GM13977 (cell line): ENCODE data around the gene SYPL2.

ENCODE experiments used
- DNase-seq: peaks from one replicate; pipeline ENCODE4 v3.0.0; 2012; ENCODE audit warnings: low spot score
- in situ Hi-C: fragments of 300-500 bp; cut with MboI; formaldehyde crosslinking; loops from one replicate; pipeline ENCODE4 v1.12.0; 2022; ENCODE audit warnings: low sequenced_read_pairs, low pct_unique_long_range_greater_than_20kb, mixed read lengths, inconsistent platforms; ENCODE audit not compliant: unreplicated experiment
- TF ChIP-seq, protein P1 (sequence below): IDR thresholded peaks from 2 replicates; pipeline ENCODE4 v1.5.1; 2012; ENCODE audit warnings: mild to moderate bottlenecking, control low read depth; ENCODE audit not compliant: insufficient read depth; ENCODE audit errors: extremely low read depth, missing control alignments

The SYPL2 gene

DNA sequence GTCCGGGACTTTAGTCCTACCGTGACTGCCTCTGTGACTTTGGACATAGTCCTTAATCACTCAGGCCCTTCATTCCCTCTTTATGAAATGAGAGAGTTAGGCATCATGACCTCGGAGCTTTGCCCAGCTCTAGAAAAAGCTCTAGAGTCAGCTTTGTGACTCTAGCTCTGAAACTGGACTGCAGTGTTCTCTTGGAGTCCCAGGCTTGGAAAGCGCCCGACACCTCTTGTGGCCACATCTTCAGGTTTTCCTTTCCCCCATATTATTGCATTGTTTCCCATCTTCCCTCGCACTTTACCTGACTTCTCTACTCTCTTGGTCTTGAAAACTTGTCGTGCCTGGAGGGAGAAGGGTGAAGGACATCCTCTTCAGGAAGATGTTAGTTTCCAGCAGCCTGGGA, 55.7 kb downstream of the SYPL2 start:
- no peak for DNase-seq
- TF ChIP-seq, protein P1, sequence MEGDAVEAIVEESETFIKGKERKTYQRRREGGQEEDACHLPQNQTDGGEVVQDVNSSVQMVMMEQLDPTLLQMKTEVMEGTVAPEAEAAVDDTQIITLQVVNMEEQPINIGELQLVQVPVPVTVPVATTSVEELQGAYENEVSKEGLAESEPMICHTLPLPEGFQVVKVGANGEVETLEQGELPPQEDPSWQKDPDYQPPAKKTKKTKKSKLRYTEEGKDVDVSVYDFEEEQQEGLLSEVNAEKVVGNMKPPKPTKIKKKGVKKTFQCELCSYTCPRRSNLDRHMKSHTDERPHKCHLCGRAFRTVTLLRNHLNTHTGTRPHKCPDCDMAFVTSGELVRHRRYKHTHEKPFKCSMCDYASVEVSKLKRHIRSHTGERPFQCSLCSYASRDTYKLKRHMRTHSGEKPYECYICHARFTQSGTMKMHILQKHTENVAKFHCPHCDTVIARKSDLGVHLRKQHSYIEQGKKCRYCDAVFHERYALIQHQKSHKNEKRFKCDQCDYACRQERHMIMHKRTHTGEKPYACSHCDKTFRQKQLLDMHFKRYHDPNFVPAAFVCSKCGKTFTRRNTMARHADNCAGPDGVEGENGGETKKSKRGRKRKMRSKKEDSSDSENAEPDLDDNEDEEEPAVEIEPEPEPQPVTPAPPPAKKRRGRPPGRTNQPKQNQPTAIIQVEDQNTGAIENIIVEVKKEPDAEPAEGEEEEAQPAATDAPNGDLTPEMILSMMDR = no peak
- in situ Hi-C loops = no loop called here

DNA sequence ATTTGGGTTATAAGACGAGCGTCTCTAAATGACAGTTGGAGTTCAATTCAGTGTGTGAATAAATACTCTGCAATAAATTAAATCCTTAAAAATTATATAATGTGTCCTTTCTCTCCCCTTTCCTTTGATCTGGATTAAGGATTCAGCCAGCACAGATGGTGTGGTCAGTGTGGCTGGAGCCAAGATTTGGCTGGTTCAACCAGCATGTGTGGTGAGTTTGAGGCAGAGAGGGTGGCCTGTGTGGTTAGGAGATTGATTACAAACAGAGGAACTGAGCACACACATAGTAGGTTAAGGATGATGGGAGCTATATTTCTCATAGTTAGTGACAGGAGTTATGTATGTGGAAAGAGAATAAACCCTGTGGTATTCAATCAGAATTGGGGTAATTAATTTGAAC, 57.4 kb downstream of the SYPL2 start:
- no peak for DNase-seq
- TF ChIP-seq, protein P1 = no peak
- in situ Hi-C loops = no loop called here

DNA sequence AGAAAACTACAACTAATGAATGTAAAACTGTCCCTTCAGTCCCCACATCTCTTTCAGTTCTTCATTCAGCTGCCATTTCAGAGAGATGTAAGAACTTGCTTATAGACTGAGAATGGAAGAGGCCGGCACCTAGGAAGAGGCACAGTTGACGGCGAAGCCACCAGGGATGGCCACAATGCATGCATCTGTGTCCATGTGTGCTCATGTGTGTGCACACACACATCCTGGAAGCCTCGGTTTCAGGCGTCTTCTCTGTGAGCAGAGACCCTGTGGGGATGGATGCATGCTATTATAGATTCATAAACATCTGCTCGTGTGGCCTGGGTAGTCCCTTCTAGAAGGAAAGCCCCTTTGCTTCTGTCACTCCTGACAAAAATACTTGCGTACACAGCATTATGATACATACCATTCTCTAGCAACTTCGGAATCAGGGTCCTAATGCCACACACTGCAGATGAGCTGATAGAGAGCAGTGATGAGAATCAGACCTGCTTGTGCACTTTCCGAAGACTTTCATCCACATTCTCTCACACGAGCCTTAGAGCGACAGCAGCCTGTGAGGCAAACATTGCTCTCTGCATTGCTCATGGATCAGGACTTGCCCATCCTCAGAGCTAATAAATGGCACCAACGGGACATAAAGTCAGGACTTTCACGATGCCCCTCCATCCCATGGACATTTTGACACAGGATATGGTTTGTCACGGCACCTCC, 60.9 kb downstream of the SYPL2 start:
- in situ Hi-C loops = loop anchor here (25.0 kb wide), 1 partner anchor 460 kb away; the partner anchor contains the start of gene AHCYL1

DNA sequence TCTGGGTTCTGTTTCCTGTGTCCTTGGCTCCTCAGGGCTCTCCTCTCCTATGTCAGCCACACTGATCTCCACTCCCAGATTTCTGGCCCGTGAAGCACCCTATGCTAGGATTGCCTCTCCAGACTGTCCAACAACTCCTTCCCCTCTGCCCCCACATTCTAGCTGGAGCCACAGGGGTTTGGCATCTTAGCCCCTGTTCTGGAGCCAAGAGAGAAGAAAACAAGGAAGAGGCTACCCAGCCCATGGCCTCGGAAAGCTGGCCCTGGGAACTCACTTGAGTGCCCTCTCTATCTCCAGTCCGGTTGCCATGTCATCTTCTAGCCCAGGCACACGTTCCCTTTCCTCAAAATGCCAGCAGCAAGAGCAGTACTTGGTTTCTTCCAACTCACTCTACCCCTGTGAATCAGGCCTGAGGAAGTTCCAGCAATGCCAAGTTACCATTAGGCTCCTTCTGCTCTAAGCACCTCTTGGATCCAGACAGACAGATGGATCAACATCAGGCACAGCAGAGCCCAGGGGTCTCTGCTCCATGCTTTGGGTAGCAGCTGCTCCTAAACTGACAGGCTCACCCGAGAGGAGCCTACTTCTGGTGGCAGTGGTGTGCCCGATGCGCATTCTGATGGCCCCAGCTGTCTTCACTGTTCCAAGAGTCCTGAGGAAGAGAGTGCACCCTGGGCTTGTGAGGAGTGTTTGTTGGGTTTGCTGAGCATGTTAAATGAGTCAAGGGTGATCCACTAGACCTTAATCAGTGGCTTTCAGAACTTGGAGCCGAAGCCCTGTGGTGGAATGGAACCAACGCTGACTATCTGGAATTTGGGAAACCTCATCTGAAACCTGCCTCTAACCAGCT, 61.7 kb downstream of the SYPL2 start:
- TF ChIP-seq, protein P1 = no peak
- DNase-seq = no peak
- in situ Hi-C loops = loop anchor here (25.0 kb wide), 1 partner anchor 459 kb away; the partner anchor contains the start of gene AHCYL1

More for the DNA sequence above, 60.9 kb downstream of the SYPL2 start:
- DNase-seq = peak; percentile 75
- TF ChIP-seq, protein P1 = no peak

DNA sequence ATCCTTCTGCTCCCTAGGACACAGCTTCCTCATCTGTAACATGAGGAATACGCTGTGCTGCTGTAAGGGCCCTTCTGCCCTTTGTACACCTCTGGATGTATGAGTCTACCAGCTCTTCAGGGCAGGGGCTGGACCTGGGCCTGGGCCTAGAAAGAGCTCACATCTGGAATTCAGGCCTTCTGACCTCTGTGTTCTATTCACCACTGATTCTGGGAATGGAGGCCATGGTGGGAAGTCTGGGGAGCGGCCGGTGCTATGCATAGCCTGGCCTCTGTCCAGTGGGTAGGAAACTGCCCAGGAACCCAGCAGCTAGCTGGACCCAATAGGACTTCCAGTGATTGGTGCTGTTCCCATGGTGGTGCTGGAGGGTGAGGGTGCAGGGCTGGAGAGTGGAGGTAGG, 62.4 kb downstream of the SYPL2 start:
- in situ Hi-C loops = loop anchor here (25.0 kb wide), 1 partner anchor 459 kb away; the partner anchor contains the start of gene AHCYL1
- TF ChIP-seq, protein P1 = no peak
- DNase-seq = no peak

DNA sequence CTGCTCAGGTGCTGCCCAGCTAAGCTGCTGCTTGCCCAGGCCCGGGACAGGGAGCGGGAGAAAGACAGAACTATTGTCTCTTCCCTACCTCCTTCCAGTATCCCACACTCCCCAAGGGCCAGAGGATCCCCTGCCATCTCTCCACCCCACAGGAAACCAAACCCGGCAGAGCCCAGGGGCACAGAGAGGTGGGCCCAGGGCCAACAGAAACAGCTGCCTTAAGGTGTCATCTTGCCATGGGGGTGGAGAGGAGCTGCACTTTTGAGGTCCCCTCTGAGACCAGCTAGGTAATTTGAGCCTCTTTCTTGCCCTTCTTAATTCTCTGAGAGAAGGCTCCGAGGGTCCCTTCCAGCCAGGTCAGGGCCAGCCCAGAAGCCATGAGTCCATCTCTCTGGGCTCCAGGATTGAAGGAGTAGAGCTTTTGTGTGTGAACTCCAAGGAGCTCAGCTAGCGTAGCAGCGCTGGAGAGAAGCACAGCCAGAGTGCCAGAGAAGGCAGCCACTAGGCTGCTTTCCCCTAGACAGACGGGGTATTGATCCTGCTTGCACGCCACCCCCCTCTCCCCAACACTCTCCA, 63.6 kb downstream of the SYPL2 start:
- in situ Hi-C loops = loop anchor here (5.0 to 25.0 kb wide), 3 partner anchors 38 to 457 kb away; partner anchors contain the start of genes AHCYL1 and CYB561D1
- TF ChIP-seq, protein P1 = no peak
- DNase-seq = no peak
